Activated CD8-positive, alpha-beta memory T cell treated with anti-CD3 and anti-CD28 coated beads, Interleukin-2, amount 50 U/mL, for 1 hour (primary cell): ENCODE data around the gene PTTG1.

Experiments used
- DNase-seq: peaks from one replicate; pipeline ENCODE4 v3.0.0-alpha.2; 2020; ENCODE audit errors: extremely low read depth

Gene PTTG1

GRCh38 chr5:160472482-160472881, 50.8 kb downstream of the PTTG1 start:
- DNase-seq, result no peak

GRCh38 chr5:160473681-160474080, 52.0 kb downstream of the PTTG1 start:
- no peak for DNase-seq

GRCh38 chr5:160474084-160474483, 52.4 kb downstream of the PTTG1 start:
- no peak for DNase-seq

GRCh38 chr5:160475864-160476438, 54.3 kb downstream of the PTTG1 start:
- DNase-seq, result no peak

GRCh38 chr5:160477266-160477970, 55.8 kb downstream of the PTTG1 start:
- DNase-seq, result no peak

GRCh38 chr5:160478163-160478562, 56.5 kb downstream of the PTTG1 start:
- no peak for DNase-seq
